BLaER1 (cell line): ENCODE data around the gene SEMA4B.

Experiments
- H3K27ac ChIP-seq: shearing (Covaris generic); formaldehyde crosslinking; 2 replicates; pipeline ENCODE4 v1.8.1; 2022
- H3K27me3 ChIP-seq: shearing (Covaris generic); formaldehyde crosslinking; 2 replicates; pipeline ENCODE4 v1.8.1; 2022
- H3K36me3 ChIP-seq: shearing (Covaris generic); formaldehyde crosslinking; 2 replicates; pipeline ENCODE4 v1.8.1; 2022
- H3K4me1 ChIP-seq: shearing (Covaris generic); formaldehyde crosslinking; 2 replicates; pipeline ENCODE4 v1.8.1; 2022
- H3K4me2 ChIP-seq: shearing (Covaris generic); formaldehyde crosslinking; 2 replicates; pipeline ENCODE4 v1.8.1; 2022
- H3K4me3 ChIP-seq: shearing (Covaris generic); formaldehyde crosslinking; 2 replicates; pipeline ENCODE4 v1.8.1; 2022
- H3K9ac ChIP-seq: shearing (Covaris generic); formaldehyde crosslinking; 2 replicates; pipeline ENCODE4 v1.8.1; 2022
- H3K9me3 ChIP-seq: shearing (Covaris generic); formaldehyde crosslinking; 2 replicates; pipeline ENCODE4 v1.8.1; 2022
- H4K20me1 ChIP-seq: shearing (Covaris generic); formaldehyde crosslinking; 2 replicates; pipeline ENCODE4 v1.8.1; 2022
- Cebpa-rat ChIP-seq: shearing (Covaris generic); IDR thresholded peaks from 2 replicates; pipeline ENCODE4 v1.8.1; 2022

The SEMA4B gene

GRCh38 chr15:90203922-90204321 is 2.8 kb downstream of the SEMA4B start:
- Histone ChIP-seq H3K36me3 (peaks cover 35% of the 10 kb centered on the region), H3K9ac (no peak overlapping the region), H3K9me3 (no peaks in the 10 kb centered on the region), H3K4me1 (peaks cover 61% of the 10 kb centered on the region), H4K20me1 (peaks cover 44% of the 10 kb centered on the region), H3K27me3 (no peaks in the 10 kb centered on the region), H3K27ac (no peak overlapping the region), H3K4me3 (no peak overlapping the region), H3K4me2 (peak overlapping the region; percentile 99)
- TF ChIP-seq Cebpa-rat = no peak

DNA sequence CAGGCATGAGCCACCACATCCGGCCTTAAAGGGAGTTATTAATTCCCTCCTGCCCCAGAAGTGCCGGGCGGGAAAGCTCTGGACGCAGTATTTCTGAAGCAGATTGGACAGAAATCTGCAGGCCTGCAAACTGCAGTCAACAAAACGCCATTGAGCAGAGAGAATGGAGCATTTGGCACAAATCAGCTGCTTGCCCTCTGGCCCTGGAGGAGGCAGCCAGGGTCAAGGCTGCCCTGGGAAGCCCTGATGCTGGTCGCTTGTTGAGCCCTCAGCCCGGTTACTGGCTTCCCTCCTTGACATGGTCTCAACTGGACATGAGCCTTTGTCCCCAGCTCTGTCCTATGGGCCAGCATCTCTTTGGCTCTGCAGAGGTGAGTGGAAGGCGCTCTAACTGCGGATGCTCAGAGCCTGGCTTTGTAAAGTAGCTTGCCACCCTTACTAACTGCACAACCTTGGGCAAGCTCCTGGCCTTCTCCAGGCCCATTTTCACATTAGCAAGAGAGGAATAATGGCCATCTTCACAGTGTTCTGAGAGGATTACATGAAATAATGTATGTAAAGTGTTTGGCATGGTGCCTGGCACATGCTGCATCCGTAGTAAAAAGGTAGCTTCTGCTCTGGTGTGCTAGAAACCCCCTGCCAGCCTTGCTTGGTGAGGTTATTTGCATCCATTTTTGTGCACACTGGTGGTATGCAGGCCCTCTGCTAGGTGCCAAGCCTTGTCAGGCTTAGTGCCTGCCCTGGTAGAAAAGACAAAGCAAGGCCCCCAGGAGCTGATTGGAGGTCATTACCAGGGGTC is 4.1 kb downstream of the SEMA4B start:
- TF ChIP-seq Cebpa-rat = no peak
- Histone ChIP-seq H3K36me3 (peaks cover 48% of the 10 kb centered on the region), H3K4me1 (peaks cover 70% of the 10 kb centered on the region)

DNA sequence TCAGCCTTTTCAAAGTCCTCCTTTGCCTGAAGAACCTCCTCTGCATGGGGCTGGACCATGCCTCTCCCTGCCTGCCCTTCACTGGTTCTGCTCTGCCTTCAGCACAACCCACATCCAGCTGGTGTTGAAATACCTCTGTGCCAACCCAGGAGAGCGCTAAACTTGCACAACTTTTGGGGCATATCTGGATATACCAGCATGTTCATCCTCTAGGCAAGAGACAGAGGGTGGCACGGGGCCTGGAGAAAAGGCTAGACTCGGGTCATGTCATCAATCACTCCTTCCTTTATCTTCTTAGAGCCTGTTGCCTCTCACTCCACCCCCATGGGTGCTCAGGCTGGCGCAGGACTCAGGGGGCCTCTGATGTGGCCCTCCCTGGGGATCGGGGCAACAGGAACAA is 4.8 kb downstream of the SEMA4B start:
- no peaks in the 10 kb centered on the region for H3K27me3 ChIP-seq
- peaks cover 51% of the 10 kb centered on the region for H3K36me3 ChIP-seq
- H3K4me2 ChIP-seq = peak overlapping the region; percentile 61
- H4K20me1 ChIP-seq = peaks cover 57% of the 10 kb centered on the region
- no peak for TF ChIP-seq Cebpa-rat
- H3K4me3 ChIP-seq = no peak overlapping the region
- no peak overlapping the region; the same call in 1 of the 2 replicates for H3K9ac ChIP-seq
- no peaks in the 10 kb centered on the region for H3K9me3 ChIP-seq
- H3K4me1 ChIP-seq = peaks cover 70% of the 10 kb centered on the region
- peak overlapping the region; percentile 8; the same call in 1 of the 2 replicates for H3K27ac ChIP-seq

More for the DNA sequence above, 4.1 kb downstream of the SEMA4B start:
- Histone ChIP-seq H3K4me3 (no peak overlapping the region), H3K27ac (peak overlapping the region; percentile 8; the same call in 1 of the 2 replicates), H3K4me2 (peak overlapping the region; percentile 61), H3K9ac (no peak overlapping the region; the same call in 1 of the 2 replicates), H3K9me3 (no peaks in the 10 kb centered on the region), H3K27me3 (no peaks in the 10 kb centered on the region), H4K20me1 (peaks cover 51% of the 10 kb centered on the region)

GRCh38 chr15:90207252-90207651 is 6.1 kb downstream of the SEMA4B start:
- no peaks in the 10 kb centered on the region for H3K27me3 ChIP-seq
- H3K36me3 ChIP-seq = peaks cover 54% of the 10 kb centered on the region
- TF ChIP-seq Cebpa-rat = no peak
- H3K4me2 ChIP-seq = no peak overlapping the region
- H3K9ac ChIP-seq = no peak overlapping the region
- no peak overlapping the region for H3K4me3 ChIP-seq
- no peak overlapping the region for H3K27ac ChIP-seq
- peaks cover 78% of the 10 kb centered on the region for H3K4me1 ChIP-seq
- H3K9me3 ChIP-seq = no peaks in the 10 kb centered on the region
- peaks cover 63% of the 10 kb centered on the region for H4K20me1 ChIP-seq

DNA sequence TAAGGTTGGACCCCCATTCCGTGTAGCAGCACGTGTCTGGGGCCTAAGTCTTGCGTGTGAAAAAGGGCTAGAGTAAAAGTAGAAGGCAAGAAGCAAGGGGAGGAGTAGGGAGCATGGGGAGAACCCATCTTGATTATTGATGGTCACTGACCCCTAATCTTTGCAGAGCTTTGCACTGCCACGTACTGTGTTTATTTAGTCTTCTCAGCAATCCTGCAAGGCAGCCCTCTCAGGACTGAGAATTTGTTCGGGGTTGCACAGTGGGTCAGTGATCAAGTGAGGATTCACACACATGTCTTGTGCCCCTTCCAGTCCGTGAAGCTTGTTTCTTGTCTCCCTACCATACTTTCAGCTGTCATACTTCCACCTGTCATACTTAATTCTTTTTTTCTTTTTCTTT is 7.2 kb downstream of the SEMA4B start:
- no peak overlapping the region for H3K4me3 ChIP-seq
- H3K27me3 ChIP-seq = no peaks in the 10 kb centered on the region
- TF ChIP-seq Cebpa-rat = no peak
- no peak overlapping the region for H3K27ac ChIP-seq
- H3K4me1 ChIP-seq = peaks cover 78% of the 10 kb centered on the region
- no peak overlapping the region for H3K9ac ChIP-seq
- H3K4me2 ChIP-seq = no peak overlapping the region
- H4K20me1 ChIP-seq = peaks cover 63% of the 10 kb centered on the region
- H3K9me3 ChIP-seq = no peaks in the 10 kb centered on the region
- peaks cover 59% of the 10 kb centered on the region for H3K36me3 ChIP-seq

- Histone ChIP-seq H3K27ac (no peak overlapping the region), H3K4me1 (peaks cover 78% of the 10 kb centered on the region), H3K9me3 (no peaks in the 10 kb centered on the region), H3K4me2 (0 out of 2 replicates have a peak overlapping the region, but pooled peaks have one; percentile 8), H4K20me1 (peaks cover 57% of the 10 kb centered on the region), H3K9ac (no peak overlapping the region), H3K27me3 (no peaks in the 10 kb centered on the region), H3K4me3 (no peak overlapping the region), H3K36me3 (peaks cover 58% of the 10 kb centered on the region)
- TF ChIP-seq Cebpa-rat = no peak
Measured at GRCh38 chr15:90209591-90209990, 8.5 kb downstream of the SEMA4B start.

DNA sequence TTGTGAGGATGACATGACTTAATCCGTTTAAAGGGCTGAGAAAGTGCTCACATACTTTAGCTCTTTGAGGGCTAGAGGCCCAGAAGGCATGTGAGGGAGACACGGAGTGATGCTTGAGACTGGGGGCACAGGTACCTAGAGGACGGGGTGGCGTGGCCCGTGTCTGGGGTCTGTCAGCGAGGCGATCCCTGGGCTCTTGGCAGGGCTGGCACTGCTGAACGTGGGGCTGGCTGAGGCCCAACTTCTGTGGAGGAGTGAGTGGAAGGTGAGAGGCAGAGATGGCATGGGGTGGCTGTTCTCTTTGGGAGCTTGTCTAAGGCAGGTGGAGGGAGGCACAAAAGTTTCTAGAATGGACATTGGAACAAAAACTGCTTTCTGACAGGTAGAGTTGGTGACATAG is 9.5 kb downstream of the SEMA4B start:
- Histone ChIP-seq H3K4me3 (no peak overlapping the region), H3K9ac (peak overlapping the region; percentile 43; the same call in 1 of the 2 replicates), H3K27ac (peak overlapping the region; percentile 70), H4K20me1 (peaks cover 47% of the 10 kb centered on the region), H3K36me3 (peaks cover 48% of the 10 kb centered on the region), H3K27me3 (no peaks in the 10 kb centered on the region), H3K4me1 (peaks cover 74% of the 10 kb centered on the region), H3K4me2 (peak overlapping the region; percentile 77), H3K9me3 (no peaks in the 10 kb centered on the region)
- no peak for TF ChIP-seq Cebpa-rat

- Histone ChIP-seq H3K4me1 (peaks cover 70% of the 10 kb centered on the region), H3K4me2 (peak overlapping the region; percentile 77), H4K20me1 (peaks cover 43% of the 10 kb centered on the region; the same call in 1 of the 2 replicates), H3K4me3 (no peak overlapping the region), H3K27me3 (no peaks in the 10 kb centered on the region), H3K9ac (peak overlapping the region; percentile 43), H3K9me3 (no peaks in the 10 kb centered on the region), H3K36me3 (peaks cover 45% of the 10 kb centered on the region), H3K27ac (peak overlapping the region; percentile 70)
- no peak for TF ChIP-seq Cebpa-rat
Measured at GRCh38 chr15:90211009-90211408, 9.9 kb downstream of the SEMA4B start.

- no peak for TF ChIP-seq Cebpa-rat
- Histone ChIP-seq H3K27me3 (no peaks in the 10 kb centered on the region), H4K20me1 (peaks cover 44% of the 10 kb centered on the region; the same call in 1 of the 2 replicates), H3K4me1 (peaks cover 64% of the 10 kb centered on the region), H3K9ac (peak overlapping the region; percentile 43; the same call in 1 of the 2 replicates), H3K4me3 (no peak overlapping the region), H3K4me2 (peak overlapping the region; percentile 77), H3K36me3 (peaks cover 39% of the 10 kb centered on the region), H3K9me3 (no peaks in the 10 kb centered on the region), H3K27ac (peak overlapping the region; percentile 70)
Measured at GRCh38 chr15:90211440-90212143, 10.5 kb downstream of the SEMA4B start.
